ENCODE data around the gene GPX5. TPM values are rescaled to one million over a fixed set of nuclear protein-coding genes. Genes with fewer than 3 reads are reported as not detected.

The GPX5 gene
- total RNA-seq, 1 donor from 2014 or later, result not detected

GRCh38 chr6:28551891-28552666, 26.4 kb downstream of the GPX5 start:
- Histone ChIP-seq H3K36me3 (ENCODE audit: control insufficient read depth, insufficient read depth, low read length) (no peaks in the 10 kb centered on the region), H3K4me3 (ENCODE audit: low read depth, low read length) (no peak overlapping the region), H3K27me3 (ENCODE audit: control insufficient read depth, insufficient read depth, low read length) (peaks cover 2% of the 10 kb centered on the region)
- no peak for TF ChIP-seq CTCF (IDR thresholded peaks at IDR 0.05; ENCODE audit: insufficient read depth, low read length, poor library complexity, severe bottlenecking)
- DNase-seq (ENCODE audit: low read depth), result no peak

- no peak for TF ChIP-seq CTCF (IDR thresholded peaks at IDR 0.05; ENCODE audit: insufficient read depth, low read length, poor library complexity, severe bottlenecking)
- no peaks in the 10 kb centered on the region for H3K36me3 ChIP-seq (ENCODE audit: control insufficient read depth, insufficient read depth, low read length)
- H3K4me3 ChIP-seq (ENCODE audit: low read depth, low read length), result no peak overlapping the region
- peaks cover 2% of the 10 kb centered on the region for H3K27me3 ChIP-seq (ENCODE audit: control insufficient read depth, insufficient read depth, low read length)
- no peak for DNase-seq (ENCODE audit: low read depth)
Measured at GRCh38 chr6:28553384-28553985, 27.8 kb downstream of the GPX5 start.

- H3K4me3 ChIP-seq (ENCODE audit: low read depth, low read length), result no peak overlapping the region
Measured at GRCh38 chr6:28553986-28554881, 28.6 kb downstream of the GPX5 start.

GRCh38 chr6:28555136-28555535, 29.5 kb downstream of the GPX5 start:
- H3K27me3 ChIP-seq (ENCODE audit: control insufficient read depth, insufficient read depth, low read length), result peaks cover 2% of the 10 kb centered on the region
- no peak overlapping the region for H3K4me3 ChIP-seq (ENCODE audit: low read depth, low read length)
- H3K36me3 ChIP-seq (ENCODE audit: control insufficient read depth, insufficient read depth, low read length), result no peaks in the 10 kb centered on the region
- TF ChIP-seq CTCF (IDR thresholded peaks at IDR 0.05; ENCODE audit: insufficient read depth, low read length, poor library complexity, severe bottlenecking), result no peak
- DNase-seq (ENCODE audit: low read depth), result no peak

More at GRCh38 chr6:28553986-28554881, 28.6 kb downstream of the GPX5 start:
- Histone ChIP-seq H3K36me3 (ENCODE audit: control insufficient read depth, insufficient read depth, low read length) (no peaks in the 10 kb centered on the region), H3K27me3 (ENCODE audit: control insufficient read depth, insufficient read depth, low read length) (peaks cover 2% of the 10 kb centered on the region)
- no peak for DNase-seq (ENCODE audit: low read depth)
- no peak for TF ChIP-seq CTCF (IDR thresholded peaks at IDR 0.05; ENCODE audit: insufficient read depth, low read length, poor library complexity, severe bottlenecking)

GRCh38 chr6:28558629-28559028, 32.9 kb downstream of the GPX5 start:
- no peaks in the 10 kb centered on the region for H3K36me3 ChIP-seq (ENCODE audit: control insufficient read depth, insufficient read depth, low read length)
- DNase-seq (ENCODE audit: low read depth), result no peak
- no peaks in the 10 kb centered on the region for H3K27me3 ChIP-seq (ENCODE audit: control insufficient read depth, insufficient read depth, low read length)
- TF ChIP-seq CTCF (IDR thresholded peaks at IDR 0.05; ENCODE audit: insufficient read depth, low read length, poor library complexity, severe bottlenecking), result no peak
- no peak overlapping the region for H3K4me3 ChIP-seq (ENCODE audit: low read depth, low read length)
